ENCODE data around the gene GHR.

Gene GHR

DNA sequence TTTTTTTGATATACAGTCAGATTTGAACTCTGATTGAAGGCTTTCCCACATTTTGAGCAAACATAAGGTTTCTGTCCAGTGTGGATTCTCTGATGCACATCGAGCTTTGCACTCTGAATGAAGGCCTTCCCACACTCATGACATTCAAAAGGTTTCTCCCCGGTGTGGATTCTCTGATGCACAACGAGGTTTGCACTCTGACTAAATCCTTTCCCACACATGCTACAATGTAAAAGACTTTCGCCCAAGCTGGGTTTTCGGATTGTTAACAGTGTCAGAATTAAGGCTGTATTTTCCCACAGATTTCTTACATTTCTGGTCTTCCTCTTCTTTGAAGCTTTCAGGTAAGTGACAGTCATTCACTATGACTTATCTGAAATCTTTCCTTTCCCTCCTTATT is 44.3 kb downstream of the GHR start:
- DNase-seq: no peak

- no peak for DNase-seq
Measured at GRCh38 chr5:42467981-42468524, 44.8 kb downstream of the GHR start.

DNA sequence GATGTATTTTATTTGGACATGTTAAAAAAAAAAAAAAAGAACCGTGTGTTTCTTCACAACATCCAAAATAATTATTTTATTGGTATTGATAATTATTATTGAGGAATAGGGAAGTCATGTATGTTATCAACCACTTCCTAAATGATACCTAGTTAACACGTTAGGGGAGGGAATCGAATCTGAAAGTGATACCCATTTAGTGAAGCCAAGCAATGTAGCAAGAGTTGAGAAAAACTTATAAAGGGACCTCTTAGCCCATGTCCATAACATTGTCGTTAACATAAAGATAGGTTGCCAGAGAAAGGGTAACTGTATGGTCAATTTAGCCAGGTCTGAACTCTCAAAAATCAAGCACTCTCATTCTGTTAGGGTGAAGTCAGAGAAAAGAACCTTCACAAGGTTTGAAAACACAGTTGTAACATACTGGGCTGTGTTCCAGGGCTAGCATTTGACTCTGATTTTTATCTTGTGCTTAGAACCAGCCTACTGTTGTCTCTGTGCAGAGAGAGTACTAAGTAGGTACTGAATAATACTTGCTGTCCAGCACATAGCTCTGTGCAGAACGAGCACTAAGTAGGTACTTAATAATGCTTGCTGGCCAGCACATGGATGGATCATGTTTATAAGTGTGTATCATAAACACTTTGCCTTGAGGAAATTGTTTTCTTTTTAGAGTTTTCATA is 60.4 kb downstream of the GHR start:
- DNase-seq: no peak

DNA sequence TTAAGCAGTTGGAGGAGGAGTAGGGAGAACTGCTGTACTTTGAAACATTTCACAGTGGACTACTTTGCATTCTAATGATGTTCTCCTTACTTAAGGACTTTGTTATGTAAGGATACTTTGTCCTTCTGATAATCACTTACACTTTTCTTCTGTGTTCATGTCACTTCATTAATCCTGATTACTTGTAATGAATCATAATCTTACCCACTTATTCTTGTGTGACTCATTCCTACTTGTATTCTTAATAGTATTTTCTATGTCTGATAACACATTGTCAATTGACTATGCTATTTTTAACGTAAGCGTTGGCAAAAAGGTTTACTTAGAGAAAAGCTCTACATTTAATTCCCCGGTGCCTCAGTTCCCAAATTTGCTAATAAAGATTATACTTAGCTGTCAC is 63.8 kb downstream of the GHR start:
- no peak for DNase-seq

- DNase-seq: no peak
Measured at GRCh38 chr5:42487821-42488220, 64.6 kb downstream of the GHR start.

DNA sequence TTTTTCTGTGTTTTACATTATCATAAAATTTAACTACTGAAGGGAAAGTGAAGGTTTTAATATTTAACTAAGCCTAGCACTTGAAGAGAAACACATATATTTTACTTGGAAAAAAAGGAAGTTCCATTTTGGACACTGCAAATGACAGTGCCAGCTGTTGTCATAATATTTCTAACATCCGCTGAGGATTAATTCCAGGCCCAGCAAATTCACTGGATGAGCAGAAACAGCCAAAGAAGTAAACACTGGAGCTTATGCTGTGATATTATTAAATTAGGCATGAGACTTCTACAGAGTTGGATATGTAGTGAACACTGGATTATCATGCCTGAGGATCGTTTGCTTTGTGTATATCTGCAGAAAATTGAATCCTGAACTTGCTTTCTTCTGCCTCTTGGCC is 67.6 kb downstream of the GHR start:
- DNase-seq: no peak

DNA sequence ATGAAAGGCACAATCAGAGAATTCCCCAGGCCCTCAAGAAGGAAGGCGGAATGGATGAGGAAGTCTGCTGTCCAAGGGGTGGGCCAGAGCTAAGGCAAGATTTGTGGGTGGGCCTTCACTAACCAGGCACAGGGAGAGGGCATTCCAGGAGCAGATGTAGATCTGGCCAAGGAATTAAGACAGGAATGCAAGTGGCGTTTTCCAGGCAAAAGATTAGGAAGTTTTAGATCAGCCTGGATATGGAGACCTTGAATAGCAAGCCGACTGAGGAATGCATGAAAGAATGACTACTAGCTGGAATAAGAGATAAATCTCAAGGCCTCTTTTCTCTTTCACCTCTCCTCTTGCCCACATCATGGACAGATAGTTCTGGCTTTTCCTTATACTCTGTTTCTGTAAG is 68.5 kb downstream of the GHR start:
- DNase-seq: no peak

DNA sequence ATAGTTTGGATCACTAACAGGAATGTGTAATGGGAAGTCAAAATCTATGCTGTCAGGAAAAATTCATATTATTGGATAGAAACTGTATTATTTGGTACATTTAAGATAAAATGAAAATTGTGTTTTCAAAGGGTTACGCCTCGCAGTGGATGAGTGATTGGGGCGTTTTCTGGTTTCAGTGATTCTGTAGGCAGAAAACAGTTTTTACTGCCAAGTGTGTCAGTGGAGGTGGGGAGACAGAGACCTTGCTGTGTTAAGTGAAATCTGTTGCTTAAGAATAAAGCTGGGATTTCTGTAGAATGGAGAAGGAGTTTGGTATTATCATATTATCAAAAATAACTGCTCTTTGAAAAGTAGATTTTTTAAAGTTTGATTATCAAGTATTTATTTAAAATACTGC is 69.7 kb downstream of the GHR start:
- DNase-seq: no peak

GRCh38 chr5:42494414-42494813 is 71.2 kb downstream of the GHR start:
- no peak for DNase-seq

GRCh38 chr5:42495914-42496313 is 72.7 kb downstream of the GHR start:
- DNase-seq: no peak

- DNase-seq: no peak
Measured at GRCh38 chr5:42496397-42497156, 73.3 kb downstream of the GHR start.

GRCh38 chr5:42498000-42498399 is 74.8 kb downstream of the GHR start:
- DNase-seq: no peak

GRCh38 chr5:42499016-42499415 is 75.8 kb downstream of the GHR start:
- DNase-seq: no peak

DNA sequence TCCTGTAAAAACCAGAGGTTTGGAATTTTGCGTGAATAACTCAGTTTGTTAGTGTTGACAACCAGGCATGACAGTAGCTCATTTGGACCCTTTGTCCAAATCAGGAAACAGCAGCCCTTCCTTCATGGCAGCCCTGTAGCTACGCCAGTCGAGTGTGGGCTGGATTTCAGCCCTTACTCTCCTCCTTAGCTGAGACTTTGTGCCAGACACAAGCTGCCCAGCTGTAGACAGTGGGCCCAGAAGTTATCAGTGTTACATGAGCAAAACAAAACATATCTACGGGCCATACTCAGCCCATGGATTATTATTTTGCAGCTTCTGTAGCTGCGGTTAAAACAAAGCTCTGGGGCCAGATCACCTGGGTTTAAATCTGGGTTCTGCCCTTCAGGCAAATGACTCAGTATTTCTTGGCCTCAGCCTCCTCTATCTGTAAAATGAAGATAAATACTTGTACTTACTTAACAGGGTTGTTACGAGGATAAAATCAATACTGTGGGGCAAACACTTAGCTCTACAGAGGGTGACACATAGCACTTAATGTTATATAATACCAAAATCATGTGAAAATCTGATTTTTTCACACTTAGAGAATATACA is 76.9 kb downstream of the GHR start:
- DNase-seq: no peak

- no peak for DNase-seq
Measured at GRCh38 chr5:42502613-42503470, 79.6 kb downstream of the GHR start.

DNA sequence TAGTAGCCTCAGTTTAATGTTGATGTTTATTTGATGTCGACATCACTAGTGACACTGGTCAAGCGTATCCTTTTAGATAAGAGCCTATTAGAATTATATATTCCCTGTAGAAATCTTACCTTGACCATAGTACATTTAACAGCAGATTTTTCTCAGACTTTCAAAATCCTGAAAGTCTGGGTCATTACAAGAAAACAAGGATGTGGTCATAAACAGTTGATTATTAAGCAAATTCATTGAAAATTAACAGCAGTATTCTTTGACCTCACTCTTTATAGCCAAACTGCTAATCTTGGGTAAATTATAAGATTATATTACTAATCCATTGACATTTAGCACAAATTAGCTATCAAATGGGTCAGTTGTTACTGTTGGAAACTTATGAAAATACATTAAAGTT is 83.4 kb downstream of the GHR start:
- no peak for DNase-seq

GRCh38 chr5:42507451-42508097 is 84.3 kb downstream of the GHR start:
- DNase-seq: peak; percentile 36

GRCh38 chr5:42513246-42513645 is 90.0 kb downstream of the GHR start:
- DNase-seq: no peak

- DNase-seq: no peak
Measured at GRCh38 chr5:42514754-42515153, 91.5 kb downstream of the GHR start.

DNA sequence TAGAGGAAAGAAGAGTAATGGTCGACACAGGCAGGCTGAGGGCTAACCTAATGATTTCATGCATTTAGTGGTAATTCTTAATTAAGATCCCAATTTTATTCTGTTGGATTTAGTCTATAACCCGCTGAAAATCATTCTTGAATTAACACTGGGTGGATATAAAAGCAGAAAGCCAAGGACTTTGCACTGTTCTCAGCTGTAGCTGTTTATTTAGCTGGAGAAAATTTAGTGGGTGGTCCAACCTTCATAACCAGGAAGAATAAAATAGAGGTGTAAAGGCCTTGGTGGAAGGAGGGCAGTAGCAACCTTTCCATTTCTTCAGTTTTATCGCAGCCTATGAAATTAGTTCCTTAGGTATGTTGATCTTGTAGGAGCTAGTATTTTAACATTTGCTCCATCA is 92.3 kb downstream of the GHR start:
- DNase-seq: no peak

GRCh38 chr5:42516282-42517042 is 93.2 kb downstream of the GHR start:
- DNase-seq: peak; percentile 27

DNA sequence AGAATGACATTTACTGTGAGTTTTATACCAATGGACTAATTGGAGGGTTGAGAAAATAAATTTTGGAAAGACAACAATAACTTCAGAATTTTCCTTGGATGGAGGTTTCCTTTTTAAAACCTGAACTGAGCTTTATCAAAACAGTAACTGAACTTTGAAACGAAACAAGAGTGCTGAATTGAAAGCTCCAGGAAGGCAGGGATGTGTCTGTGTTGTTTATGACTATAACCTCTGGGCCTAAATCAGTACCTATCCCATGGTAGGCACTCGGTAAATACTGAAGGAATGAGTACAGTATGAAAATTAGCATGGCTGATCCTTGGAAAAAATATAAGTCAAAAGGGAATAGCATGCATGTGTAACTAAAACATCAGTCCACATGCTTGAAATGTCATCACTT is 93.9 kb downstream of the GHR start:
- no peak for DNase-seq
